MM.1S (cell line): ENCODE results near the gene DMBT1.

Source experiments
- EZH2 ChIP-seq: fragments of 300-600 bp; sonication (generic); optimal IDR thresholded peaks from 2 replicates; pipeline ENCODE3; 2017; ENCODE audit warnings: low read depth, mild to moderate bottlenecking, antibody characterized with exemption, low read length, mixed read lengths
- EZH2phosphoT487 ChIP-seq: fragments of 300-600 bp; sonication (generic); IDR thresholded peaks from 2 replicates; pipeline ENCODE4 v1.6.1; 2018; ENCODE audit warnings: antibody characterized with exemption, low read length
- TF ChIP-seq, protein P1 (sequence below): fragments of 300-600 bp; sonication (generic); IDR thresholded peaks from 2 replicates; pipeline ENCODE4 v1.5.1; 2016; ENCODE audit warnings: antibody characterized with exemption, low read length, mixed read lengths

DNA sequence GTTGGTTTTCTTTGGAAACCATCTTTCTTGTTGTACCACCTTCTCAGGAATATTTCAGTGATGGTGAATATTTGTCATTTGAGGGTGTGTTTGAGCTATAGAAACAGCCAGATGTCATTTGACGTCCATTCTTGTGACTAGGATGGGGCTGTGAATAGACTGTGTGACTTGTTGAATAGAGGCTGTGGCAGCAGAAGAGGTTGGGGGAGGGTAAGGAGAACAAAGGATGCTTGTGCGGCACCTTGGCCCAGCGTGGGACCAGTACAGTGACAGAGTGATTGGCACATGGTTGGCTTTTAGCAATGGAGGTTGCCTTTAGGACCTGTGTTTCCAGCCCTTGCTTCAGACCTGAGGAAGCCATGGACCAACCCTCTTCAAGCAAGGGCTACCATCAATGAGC, 11.3 kb downstream of the DMBT1 start:
- TF ChIP-seq, protein P1, sequence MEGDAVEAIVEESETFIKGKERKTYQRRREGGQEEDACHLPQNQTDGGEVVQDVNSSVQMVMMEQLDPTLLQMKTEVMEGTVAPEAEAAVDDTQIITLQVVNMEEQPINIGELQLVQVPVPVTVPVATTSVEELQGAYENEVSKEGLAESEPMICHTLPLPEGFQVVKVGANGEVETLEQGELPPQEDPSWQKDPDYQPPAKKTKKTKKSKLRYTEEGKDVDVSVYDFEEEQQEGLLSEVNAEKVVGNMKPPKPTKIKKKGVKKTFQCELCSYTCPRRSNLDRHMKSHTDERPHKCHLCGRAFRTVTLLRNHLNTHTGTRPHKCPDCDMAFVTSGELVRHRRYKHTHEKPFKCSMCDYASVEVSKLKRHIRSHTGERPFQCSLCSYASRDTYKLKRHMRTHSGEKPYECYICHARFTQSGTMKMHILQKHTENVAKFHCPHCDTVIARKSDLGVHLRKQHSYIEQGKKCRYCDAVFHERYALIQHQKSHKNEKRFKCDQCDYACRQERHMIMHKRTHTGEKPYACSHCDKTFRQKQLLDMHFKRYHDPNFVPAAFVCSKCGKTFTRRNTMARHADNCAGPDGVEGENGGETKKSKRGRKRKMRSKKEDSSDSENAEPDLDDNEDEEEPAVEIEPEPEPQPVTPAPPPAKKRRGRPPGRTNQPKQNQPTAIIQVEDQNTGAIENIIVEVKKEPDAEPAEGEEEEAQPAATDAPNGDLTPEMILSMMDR, result no peak
- TF ChIP-seq EZH2 (no peak), EZH2phosphoT487 (no peak)
